Keratinocyte (primary cell): ENCODE results near the gene TTC24. TPM values are rescaled to one million over a fixed set of nuclear protein-coding genes. Genes with fewer than 3 reads are reported as not detected.

ENCODE experiments used
- DNase-seq: peaks from one replicate; pipeline ENCODE4 v3.0.0-alpha.2; 2011; ENCODE audit warnings: low read depth, missing footprints, low spot score
- FAIRE-seq: peaks from 2 replicates; lab custom pipeline; 2011; peaks lifted over from hg19 to GRCh38; lab: Jason Lieb, UNC
- H2AFZ ChIP-seq: 2 replicates; pipeline ENCODE4 v1.6.0; 2012; ENCODE audit warnings: low read length, control low read depth, inconsistent platforms; ENCODE audit not compliant: control insufficient read depth
- H3K27ac ChIP-seq: 2 replicates; pipeline ENCODE4 v1.5.1; 2011; ENCODE audit warnings: low read length; ENCODE audit not compliant: control insufficient read depth, insufficient read depth
- H3K27me3 ChIP-seq: 3 replicates; pipeline ENCODE4 v1.6.0; 2011; ENCODE audit warnings: low read length; ENCODE audit not compliant: control insufficient read depth, insufficient read depth; ENCODE audit errors: extremely low read depth
- H3K36me3 ChIP-seq, 2 experiments: 2 replicates in 1 of 2; 3 replicates in 1 of 2; pipeline ENCODE4 v1.5.1; 2011; ENCODE audit warnings: low read length in 2 of 2, mild to moderate bottlenecking in 1 of 2; ENCODE audit not compliant: control insufficient read depth in 2 of 2, insufficient read depth in 2 of 2; ENCODE audit errors: extremely low read depth in 1 of 2
- H3K4me1 ChIP-seq: 3 replicates; pipeline ENCODE4 v1.5.1; 2011; ENCODE audit warnings: low read length; ENCODE audit not compliant: control insufficient read depth, insufficient read depth; ENCODE audit errors: extremely low read depth
- H3K4me2 ChIP-seq: 3 replicates; pipeline ENCODE4 v1.6.0; 2011; ENCODE audit warnings: low read depth, low read length; ENCODE audit not compliant: control insufficient read depth, insufficient read depth; ENCODE audit errors: extremely low read depth
- H3K4me3 ChIP-seq, 3 experiments: fragments of 200-600 bp in 1 of 3; sonication (generic) in 1 of 3; 2 replicates in 2 of 3; 3 replicates in 1 of 3; pipeline ENCODE4 v1.5.1; 2011 to 2016; ENCODE audit warnings: low read length in 3 of 3, mild to moderate bottlenecking in 3 of 3, control low read depth in 2 of 3, inconsistent platforms in 1 of 3, low read depth in 1 of 3, mixed read lengths in 1 of 3, mixed run types in 1 of 3, moderate library complexity in 1 of 3; ENCODE audit not compliant: control insufficient read depth in 2 of 3, insufficient read depth in 2 of 3; ENCODE audit errors: extremely low read depth in 1 of 3
- H3K79me2 ChIP-seq: 2 replicates; pipeline ENCODE4 v1.6.0; 2012; ENCODE audit warnings: low read length; ENCODE audit not compliant: control insufficient read depth, insufficient read depth
- H3K9ac ChIP-seq: 3 replicates; pipeline ENCODE4 v1.6.0; 2011; ENCODE audit warnings: low read length; ENCODE audit not compliant: control insufficient read depth, insufficient read depth; ENCODE audit errors: extremely low read depth
- H3K9me1 ChIP-seq: 3 replicates; pipeline ENCODE4 v1.6.0; 2011; ENCODE audit warnings: low read length; ENCODE audit not compliant: control insufficient read depth, insufficient read depth; ENCODE audit errors: extremely low read depth
- H3K9me3 ChIP-seq: 2 replicates; pipeline ENCODE4 v1.5.1; 2012; ENCODE audit warnings: low read depth, low read length; ENCODE audit not compliant: control insufficient read depth
- H4K20me1 ChIP-seq: 3 replicates; pipeline ENCODE4 v1.6.0; 2011; ENCODE audit warnings: low read length; ENCODE audit not compliant: control insufficient read depth, insufficient read depth; ENCODE audit errors: extremely low read depth
- EZH2 ChIP-seq: IDR thresholded peaks from one replicate; pipeline ENCODE4 v1.6.1; 2012; ENCODE audit warnings: inconsistent platforms, mild to moderate bottlenecking, low read length, moderate library complexity
- dilution Hi-C: fragments of 300-500 bp; cut with MboI; formaldehyde crosslinking; loops from one replicate; pipeline ENCODE4 v1.7.0; 2020; ENCODE audit warnings: low sequenced_read_pairs; ENCODE audit not compliant: extremely low pct_ligation_motif_present
- polyA plus RNA-seq, 5 experiments: library from polyadenylated mRNA; depleted of rRNA in 3 of 5; stranded (reverse) in 3 of 5; stranded (forward) in 1 of 5; unstranded in 1 of 5; fragments of >200 nt; gene quantifications; 1 replicate in 1 of 5; 2 replicates in 3 of 5; 3 replicates in 1 of 5; pipeline versions ENCODE4 v1.2.1 to v1.2.3, GENCODE V29; 2011 to 2012; ENCODE audit warnings: missing spikeins in 2 of 5, low read depth in 1 of 5, low replicate concordance in 1 of 5
- TF ChIP-seq, protein P1 (sequence below), 3 experiments: IDR thresholded peaks in 1 of 3; conservative IDR thresholded peaks in 1 of 3; optimal IDR thresholded peaks in 1 of 3; 2 replicates in 2 of 3; 3 replicates in 1 of 3; pipeline versions ENCODE3 to v1.5.1; 2011; ENCODE audit warnings: low read length in 3 of 3, mild to moderate bottlenecking in 3 of 3, moderate library complexity in 2 of 3, control low read depth in 1 of 3, inconsistent platforms in 1 of 3; ENCODE audit not compliant: insufficient read depth in 2 of 3; ENCODE audit errors: extremely low read depth in 1 of 3

Gene TTC24
- polyA plus RNA-seq, 1 donor (not counting 4 experiments of a cell fraction or from before 2014, with no cell fraction given) = not detected

DNA sequence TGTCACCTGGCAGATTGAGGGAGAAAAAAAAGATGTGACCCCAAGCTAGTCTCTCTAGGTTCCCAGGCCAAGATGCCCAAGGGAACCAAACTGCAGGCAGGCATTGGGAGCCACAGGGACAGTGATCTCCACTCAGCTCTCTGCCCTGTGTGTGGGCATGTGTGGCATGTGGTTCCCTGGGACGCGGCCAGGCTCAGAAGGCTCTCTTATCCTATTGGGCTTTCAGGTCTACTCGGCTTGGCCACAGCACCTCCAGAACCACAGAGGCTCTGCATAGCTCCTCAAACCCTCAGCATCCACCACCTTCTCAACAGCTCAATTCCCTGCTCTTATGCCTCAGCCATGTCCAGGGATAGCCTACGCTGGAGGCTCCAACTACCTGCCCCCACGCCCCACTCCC, 29.2 kb upstream of the TTC24 start:
- Histone ChIP-seq H3K27me3 (no peaks in the 10 kb centered on the region), H3K4me2 (no peak overlapping the region), H3K4me3 (no peak overlapping the region), H3K9me1 (no peaks in the 10 kb centered on the region), H2AFZ (no peak overlapping the region), H3K79me2 (no peaks in the 10 kb centered on the region), H3K9ac (no peak overlapping the region), H3K27ac (no peak overlapping the region), H3K4me1 (peaks cover 2% of the 10 kb centered on the region), H3K9me3 (no peaks in the 10 kb centered on the region), H4K20me1 (no peaks in the 10 kb centered on the region), H3K36me3 (peaks cover 4 to 38% of the 10 kb centered on the region in 2 experiments)
- no peak for TF ChIP-seq EZH2
- TF ChIP-seq, protein P1, sequence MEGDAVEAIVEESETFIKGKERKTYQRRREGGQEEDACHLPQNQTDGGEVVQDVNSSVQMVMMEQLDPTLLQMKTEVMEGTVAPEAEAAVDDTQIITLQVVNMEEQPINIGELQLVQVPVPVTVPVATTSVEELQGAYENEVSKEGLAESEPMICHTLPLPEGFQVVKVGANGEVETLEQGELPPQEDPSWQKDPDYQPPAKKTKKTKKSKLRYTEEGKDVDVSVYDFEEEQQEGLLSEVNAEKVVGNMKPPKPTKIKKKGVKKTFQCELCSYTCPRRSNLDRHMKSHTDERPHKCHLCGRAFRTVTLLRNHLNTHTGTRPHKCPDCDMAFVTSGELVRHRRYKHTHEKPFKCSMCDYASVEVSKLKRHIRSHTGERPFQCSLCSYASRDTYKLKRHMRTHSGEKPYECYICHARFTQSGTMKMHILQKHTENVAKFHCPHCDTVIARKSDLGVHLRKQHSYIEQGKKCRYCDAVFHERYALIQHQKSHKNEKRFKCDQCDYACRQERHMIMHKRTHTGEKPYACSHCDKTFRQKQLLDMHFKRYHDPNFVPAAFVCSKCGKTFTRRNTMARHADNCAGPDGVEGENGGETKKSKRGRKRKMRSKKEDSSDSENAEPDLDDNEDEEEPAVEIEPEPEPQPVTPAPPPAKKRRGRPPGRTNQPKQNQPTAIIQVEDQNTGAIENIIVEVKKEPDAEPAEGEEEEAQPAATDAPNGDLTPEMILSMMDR (optimal IDR thresholded peaks at IDR 0.05 in 1 of 3, IDR thresholded peaks at IDR 0.05 in 1 of 3, conservative IDR thresholded peaks at IDR 0.05 in 1 of 3; ENCODE audit: extremely low read depth in 1 of 3, insufficient read depth in 2 of 3, low read length in 3 of 3) = no peak
- dilution Hi-C loops = no loop called here
- no peak for FAIRE-seq
- no peak for DNase-seq

DNA sequence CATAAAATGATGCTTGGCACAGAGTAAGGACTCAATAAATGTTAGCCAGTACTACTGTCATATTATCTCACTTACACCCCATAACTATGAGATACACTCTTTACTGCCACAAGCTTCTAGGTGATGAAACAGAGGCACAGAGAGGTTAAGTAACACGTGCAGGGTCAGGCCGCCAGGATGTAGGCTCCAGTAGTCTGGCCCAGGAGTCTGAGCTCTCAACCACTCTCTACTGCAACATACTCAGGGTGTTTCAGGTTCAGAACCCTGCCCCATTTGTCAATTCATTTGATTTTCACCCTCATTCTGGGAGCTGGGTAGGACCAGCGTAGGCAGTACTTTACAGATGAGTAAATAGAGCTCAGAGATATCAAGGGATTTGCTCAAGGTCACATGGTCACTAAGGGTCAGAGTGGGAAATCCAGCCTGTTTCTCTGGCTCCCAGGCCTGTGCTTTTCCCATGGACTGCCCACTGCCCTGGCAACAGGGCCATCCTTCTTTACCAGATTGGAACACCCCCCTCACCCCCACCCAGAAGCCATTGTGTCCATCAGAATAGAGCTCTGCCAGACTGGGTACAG, 28.4 kb upstream of the TTC24 start:
- Histone ChIP-seq H3K9me3 (no peaks in the 10 kb centered on the region), H3K9me1 (no peaks in the 10 kb centered on the region), H4K20me1 (no peaks in the 10 kb centered on the region), H3K4me2 (no peak overlapping the region), H3K36me3 (peaks cover 4 to 42% of the 10 kb centered on the region in 2 experiments), H3K27ac (no peak overlapping the region), H3K27me3 (no peaks in the 10 kb centered on the region), H3K79me2 (no peaks in the 10 kb centered on the region), H3K4me3 (no peak overlapping the region), H2AFZ (no peak overlapping the region), H3K4me1 (peaks cover 2% of the 10 kb centered on the region), H3K9ac (no peak overlapping the region)
- dilution Hi-C loops = no loop called here
- no peak for TF ChIP-seq EZH2
- TF ChIP-seq, protein P1 (optimal IDR thresholded peaks at IDR 0.05 in 1 of 3, IDR thresholded peaks at IDR 0.05 in 1 of 3, conservative IDR thresholded peaks at IDR 0.05 in 1 of 3; ENCODE audit: extremely low read depth in 1 of 3, insufficient read depth in 2 of 3, low read length in 3 of 3) = no peak
- no peak for FAIRE-seq
- no peak for DNase-seq
